GM13977 (cell line): Measurements from ENCODE around the gene WWOX.

Source experiments
- DNase-seq: peaks from one replicate; pipeline ENCODE4 v3.0.0; 2012; ENCODE audit warnings: low spot score
- in situ Hi-C: fragments of 300-500 bp; cut with MboI; formaldehyde crosslinking; loops from one replicate; pipeline ENCODE4 v1.12.0; 2022; ENCODE audit warnings: low sequenced_read_pairs, low pct_unique_long_range_greater_than_20kb, mixed read lengths, inconsistent platforms; ENCODE audit not compliant: unreplicated experiment
- TF ChIP-seq, protein P1 (sequence below): IDR thresholded peaks from 2 replicates; pipeline ENCODE4 v1.5.1; 2012; ENCODE audit warnings: mild to moderate bottlenecking, control low read depth; ENCODE audit not compliant: insufficient read depth; ENCODE audit errors: extremely low read depth, missing control alignments

WWOX gene

DNA sequence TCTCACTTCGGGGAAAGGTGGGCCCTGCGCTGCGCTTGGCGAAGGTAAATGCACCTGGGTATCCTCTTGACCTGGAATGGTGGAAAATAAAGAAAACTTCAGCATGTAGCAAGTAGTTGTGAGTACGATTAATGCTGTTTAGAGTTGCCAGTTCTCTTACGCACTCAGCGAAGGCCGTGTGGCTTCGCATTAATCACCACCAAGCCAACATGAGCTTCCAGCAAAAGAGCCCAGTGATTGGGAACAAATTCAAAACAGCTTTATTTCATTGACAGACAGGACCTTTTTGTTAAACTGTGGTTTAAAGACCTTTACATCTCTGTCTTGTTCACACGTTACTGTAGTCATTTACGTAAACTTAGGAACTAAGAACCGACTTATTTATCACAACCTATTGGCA, 969.7 kb downstream of the WWOX start:
- no peak for DNase-seq
- in situ Hi-C loops, result no loop called here
- TF ChIP-seq, protein P1, sequence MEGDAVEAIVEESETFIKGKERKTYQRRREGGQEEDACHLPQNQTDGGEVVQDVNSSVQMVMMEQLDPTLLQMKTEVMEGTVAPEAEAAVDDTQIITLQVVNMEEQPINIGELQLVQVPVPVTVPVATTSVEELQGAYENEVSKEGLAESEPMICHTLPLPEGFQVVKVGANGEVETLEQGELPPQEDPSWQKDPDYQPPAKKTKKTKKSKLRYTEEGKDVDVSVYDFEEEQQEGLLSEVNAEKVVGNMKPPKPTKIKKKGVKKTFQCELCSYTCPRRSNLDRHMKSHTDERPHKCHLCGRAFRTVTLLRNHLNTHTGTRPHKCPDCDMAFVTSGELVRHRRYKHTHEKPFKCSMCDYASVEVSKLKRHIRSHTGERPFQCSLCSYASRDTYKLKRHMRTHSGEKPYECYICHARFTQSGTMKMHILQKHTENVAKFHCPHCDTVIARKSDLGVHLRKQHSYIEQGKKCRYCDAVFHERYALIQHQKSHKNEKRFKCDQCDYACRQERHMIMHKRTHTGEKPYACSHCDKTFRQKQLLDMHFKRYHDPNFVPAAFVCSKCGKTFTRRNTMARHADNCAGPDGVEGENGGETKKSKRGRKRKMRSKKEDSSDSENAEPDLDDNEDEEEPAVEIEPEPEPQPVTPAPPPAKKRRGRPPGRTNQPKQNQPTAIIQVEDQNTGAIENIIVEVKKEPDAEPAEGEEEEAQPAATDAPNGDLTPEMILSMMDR, result no peak

DNA sequence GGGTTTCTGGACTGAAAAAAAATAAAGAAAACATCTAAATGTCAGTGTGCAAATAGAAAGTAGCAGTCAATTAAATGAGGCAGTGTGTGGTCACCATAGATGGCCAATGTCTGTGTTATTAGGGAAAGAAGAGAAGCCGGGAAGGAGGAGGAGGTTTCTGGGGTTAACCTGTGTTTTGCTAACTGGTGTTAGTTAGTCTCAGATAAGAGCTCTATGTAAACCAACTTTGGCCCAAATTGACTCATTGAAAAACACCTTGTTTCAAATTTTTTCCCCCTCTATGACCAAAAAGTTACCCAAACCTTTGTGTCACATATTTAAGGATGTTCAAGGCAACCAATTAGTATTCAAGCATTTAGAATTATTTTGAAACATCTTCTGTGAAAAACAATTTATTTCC, 970.2 kb downstream of the WWOX start:
- in situ Hi-C loops, result no loop called here
- TF ChIP-seq, protein P1, result no peak

DNA sequence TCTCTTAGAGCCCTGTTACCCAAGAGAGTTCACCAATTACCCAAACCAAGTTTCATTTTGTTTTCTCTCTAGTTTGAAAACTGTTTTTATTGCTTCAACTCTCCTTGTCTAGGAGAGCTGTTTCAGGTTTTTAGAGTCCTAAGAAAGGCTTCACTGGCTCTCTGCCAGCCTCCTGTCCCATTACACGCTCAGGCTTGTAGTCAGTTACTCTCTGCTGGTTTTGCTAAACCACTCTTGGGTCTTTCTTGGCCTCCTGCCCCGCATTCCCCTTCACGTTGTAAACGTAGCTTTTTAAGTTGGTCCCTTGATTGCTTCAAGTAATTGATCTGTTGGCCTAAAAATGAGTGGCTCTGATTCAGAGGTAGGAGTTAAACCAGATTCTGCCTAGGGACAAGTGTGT, 972.0 kb downstream of the WWOX start:
- TF ChIP-seq, protein P1, result no peak

More for the DNA sequence above, 970.2 kb downstream of the WWOX start:
- no peak for DNase-seq

DNA sequence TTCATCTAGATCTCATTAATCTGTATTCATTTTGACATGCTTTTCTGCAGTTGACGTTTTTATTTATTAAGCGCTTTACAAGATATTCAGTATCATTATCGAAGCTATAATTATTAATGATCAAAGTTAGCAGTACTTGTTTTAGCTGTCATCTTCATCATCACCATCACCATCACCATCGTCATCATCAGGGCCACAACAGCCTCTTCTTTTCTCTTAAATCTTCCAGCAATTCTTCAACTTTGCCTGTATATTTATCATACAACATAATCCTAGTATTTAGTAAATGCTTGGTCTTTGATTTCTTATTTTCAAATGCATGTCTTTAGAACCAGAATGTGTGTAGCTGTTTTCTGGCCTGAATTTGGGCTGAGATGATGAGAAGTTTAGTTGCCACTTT, 973.1 kb downstream of the WWOX start:
- TF ChIP-seq, protein P1, result no peak
- no peak for DNase-seq
- in situ Hi-C loops, result no loop called here

More for the DNA sequence above, 972.0 kb downstream of the WWOX start:
- DNase-seq, result no peak
- in situ Hi-C loops, result no loop called here

DNA sequence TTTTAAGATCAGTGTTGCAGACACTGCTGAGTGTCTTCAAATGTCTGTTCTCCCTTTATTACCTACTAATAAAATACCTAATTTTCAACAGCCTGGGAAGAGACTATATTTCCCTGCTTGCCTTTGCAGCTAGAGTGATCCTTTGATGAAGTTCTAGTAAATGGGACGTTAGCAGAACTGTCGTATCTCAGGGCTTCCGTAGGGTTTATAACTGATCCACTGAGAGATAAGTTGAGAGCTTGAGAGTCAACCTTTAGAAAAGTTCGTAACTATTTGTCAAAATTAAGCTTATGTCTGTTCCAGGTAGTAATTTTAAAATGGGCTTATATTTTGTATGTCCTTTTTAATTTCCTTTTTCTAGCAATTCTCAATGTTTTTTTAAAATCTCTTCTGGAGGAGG, 974.1 kb downstream of the WWOX start:
- TF ChIP-seq, protein P1, result no peak
- in situ Hi-C loops, result no loop called here
- no peak for DNase-seq

DNA sequence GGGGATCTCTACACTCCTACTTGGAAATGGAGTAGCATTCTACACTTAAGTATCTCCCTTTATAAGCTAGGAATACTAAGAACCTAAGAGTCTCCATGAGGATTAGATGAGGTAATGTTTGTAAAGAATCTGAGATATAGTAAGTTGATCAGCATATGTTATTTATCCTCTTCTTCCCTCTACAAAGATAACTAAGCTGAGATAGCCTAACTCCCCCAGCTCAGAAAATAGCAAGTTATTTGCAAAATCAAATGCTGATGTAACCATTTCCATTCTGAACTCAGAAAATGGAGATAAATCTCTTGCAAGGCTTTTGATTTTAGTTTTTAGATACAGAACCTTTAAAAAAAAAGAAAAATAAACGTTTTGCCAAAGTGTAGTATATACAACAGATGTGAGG, 975.1 kb downstream of the WWOX start:
- in situ Hi-C loops, result no loop called here
- DNase-seq, result no peak
- TF ChIP-seq, protein P1, result no peak

DNA sequence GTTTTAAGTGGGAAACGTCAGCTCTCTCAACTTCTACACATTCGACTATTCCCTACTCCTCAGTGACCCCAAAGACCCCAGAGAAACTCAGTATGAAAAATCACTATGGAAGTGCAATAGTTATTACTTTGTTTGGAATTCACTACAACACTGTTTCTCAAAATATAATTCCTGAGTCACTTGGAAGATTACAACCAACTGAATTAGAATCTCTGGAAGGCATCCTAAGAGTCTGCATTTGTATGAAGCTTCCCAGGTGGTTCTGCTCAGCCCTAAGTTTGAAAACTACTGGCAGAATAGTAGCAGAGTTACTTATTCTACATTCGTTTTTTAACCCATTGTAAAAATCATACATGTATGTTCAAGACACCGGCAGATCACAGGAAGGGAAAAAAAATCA, 975.5 kb downstream of the WWOX start:
- DNase-seq, result no peak
- in situ Hi-C loops, result no loop called here
- TF ChIP-seq, protein P1, result no peak
